Endothelial cell of umbilical vein (primary cell): ENCODE results near the gene PAGR1. TPM values are rescaled to one million over a fixed set of nuclear protein-coding genes. Genes with fewer than 3 reads are reported as not detected.

Experiments
- BruUV-seq: library from RNA; stranded (reverse); fragments of 400-500 nt; replicated peaks from 2 replicates; lab custom pipeline; 2021; lab: Mats Ljungman, UMichigan
- CTCF ChIA-PET: fragments of 300-600, 350-600 bp; sonication (Branson Sonifier 250); formaldehyde crosslinking; loops from one replicate; lab custom pipeline; 2021; ENCODE audit warnings: antibody characterized with exemption, inconsistent platforms; lab: Charles Lee
- POLR2A ChIA-PET: fragments of 300-600, 350-600 bp; sonication (Branson Sonifier 250); formaldehyde crosslinking; loops from one replicate; lab custom pipeline; 2021; ENCODE audit warnings: antibody characterized with exemption, inconsistent platforms; lab: Charles Lee
- DNase-seq: peaks from one replicate; pipeline ENCODE4 v3.0.0-alpha.2; 2011; ENCODE audit warnings: low read depth, low spot score
- FAIRE-seq: peaks from 2 replicates; lab custom pipeline; 2011; peaks lifted over from hg19 to GRCh38; lab: Jason Lieb, UNC
- H2AFZ ChIP-seq: 2 replicates; pipeline ENCODE4 v1.6.0; 2012; ENCODE audit warnings: low read depth, low read length, control low read depth, inconsistent platforms
- H3K27ac ChIP-seq: 2 replicates; pipeline ENCODE4 v1.5.1; 2011; ENCODE audit warnings: low read depth, mild to moderate bottlenecking, control low read depth, low read length, moderate library complexity; ENCODE audit not compliant: insufficient read depth
- H3K27me3 ChIP-seq, 2 experiments: 2 replicates each; pipeline versions ENCODE4 v1.6.0 to v1.6.1; 2011; ENCODE audit warnings: low read length in 2 of 2, mixed read lengths in 1 of 2; ENCODE audit not compliant: control insufficient read depth in 2 of 2, insufficient read depth in 2 of 2
- H3K36me3 ChIP-seq, 2 experiments: 2 replicates in 1 of 2; 3 replicates in 1 of 2; pipeline ENCODE4 v1.5.1; 2011; ENCODE audit warnings: low read length in 2 of 2, mild to moderate bottlenecking in 1 of 2, moderate library complexity in 1 of 2; ENCODE audit not compliant: control insufficient read depth in 2 of 2, insufficient read depth in 2 of 2; ENCODE audit errors: extremely low read depth in 1 of 2
- H3K4me1 ChIP-seq: 3 replicates; pipeline ENCODE4 v1.5.1; 2011; ENCODE audit warnings: mild to moderate bottlenecking, low read length; ENCODE audit not compliant: control insufficient read depth, insufficient read depth; ENCODE audit errors: extremely low read depth
- H3K4me2 ChIP-seq: 2 replicates; pipeline ENCODE4 v1.6.1; 2011; ENCODE audit warnings: low read length, control low read depth, mixed read lengths; ENCODE audit not compliant: insufficient read depth
- H3K4me3 ChIP-seq, 3 experiments: fragments of 200-600 bp in 1 of 3; sonication (generic), shearing (Covaris generic) in 1 of 3; replicated peaks in 1 of 3; 2 replicates each; pipeline ENCODE4 v1.5.1; 2011 to 2016; ENCODE audit warnings: control low read depth in 3 of 3, low read length in 3 of 3, mild to moderate bottlenecking in 2 of 3, inconsistent platforms in 1 of 3, low read depth in 1 of 3, moderate library complexity in 1 of 3; ENCODE audit not compliant: insufficient read depth in 1 of 3
- H3K79me2 ChIP-seq: 2 replicates; pipeline ENCODE4 v1.6.0; 2012; ENCODE audit warnings: low read length, inconsistent platforms; ENCODE audit not compliant: control insufficient read depth, insufficient read depth
- H3K9ac ChIP-seq: replicated peaks from 2 replicates; pipeline ENCODE3; 2011; ENCODE audit warnings: low read length, control low read depth; ENCODE audit not compliant: insufficient read depth; ENCODE audit errors: extremely low read depth
- H3K9me1 ChIP-seq: replicated peaks from 3 replicates; pipeline ENCODE4 v1.6.0; 2011; ENCODE audit warnings: mild to moderate bottlenecking, low read length; ENCODE audit not compliant: control insufficient read depth, insufficient read depth; ENCODE audit errors: extremely low read depth
- H3K9me3 ChIP-seq: replicated peaks from 2 replicates; pipeline ENCODE4 v1.5.1; 2012; ENCODE audit warnings: low read length, inconsistent platforms; ENCODE audit not compliant: control insufficient read depth, insufficient read depth
- H4K20me1 ChIP-seq: replicated peaks from 2 replicates; pipeline ENCODE3; 2011; ENCODE audit warnings: mild to moderate bottlenecking, low read length; ENCODE audit not compliant: control insufficient read depth, insufficient read depth; ENCODE audit errors: extremely low read depth
- EZH2 ChIP-seq: IDR thresholded peaks from 2 replicates; pipeline ENCODE4 v1.6.1; 2012; ENCODE audit warnings: borderline replicate concordance, low read depth, mild to moderate bottlenecking, moderate library complexity, low read length, inconsistent platforms; ENCODE audit not compliant: severe bottlenecking
- FOS ChIP-seq: IDR thresholded peaks from 2 replicates; pipeline ENCODE4 v1.6.1; 2011; ENCODE audit warnings: mild to moderate bottlenecking, low read length, moderate library complexity, borderline replicate concordance; ENCODE audit not compliant: insufficient read depth
- GATA2 ChIP-seq: IDR thresholded peaks from 2 replicates; pipeline ENCODE4 v1.7.0; 2011; ENCODE audit warnings: low read depth, mild to moderate bottlenecking, moderate library complexity, mixed read lengths, low read length; ENCODE audit not compliant: insufficient read length, insufficient read depth
- JUN ChIP-seq: IDR thresholded peaks from 2 replicates; pipeline ENCODE4 v1.6.1; 2011; ENCODE audit warnings: borderline replicate concordance, low read depth; ENCODE audit not compliant: insufficient read length, insufficient read depth
- MAX ChIP-seq: IDR thresholded peaks from 2 replicates; pipeline ENCODE4 v1.6.1; 2011; ENCODE audit not compliant: insufficient read depth, insufficient read length
- MYC ChIP-seq: IDR thresholded peaks from one replicate; pipeline ENCODE4 v1.6.1; 2011; ENCODE audit warnings: mild to moderate bottlenecking, low read depth, low read length
- POLR2A ChIP-seq: IDR thresholded peaks from 2 replicates; pipeline ENCODE4 v1.6.1; 2012; ENCODE audit warnings: low read depth, mild to moderate bottlenecking, control low read depth, low read length
- POLR2AphosphoS5 ChIP-seq: IDR thresholded peaks from 2 replicates; pipeline ENCODE4 v1.6.1; 2012; ENCODE audit warnings: low read depth, mild to moderate bottlenecking, control low read depth, low read length, moderate library complexity; ENCODE audit not compliant: insufficient read depth
- dilution Hi-C: fragments of 300-500 bp; cut with MboI; formaldehyde crosslinking; loops from one replicate; pipeline ENCODE4 v1.15.0; 2019; ENCODE audit warnings: low sequenced_read_pairs; ENCODE audit not compliant: extremely low pct_ligation_motif_present
- intact Hi-C: fragments of 100-400 bp; cut with micrococcal nuclease; formaldehyde crosslinking; loops from one replicate; pipeline ENCODE4 v1.10.0; 2022
- polyA plus RNA-seq, 4 experiments: library from polyadenylated mRNA; depleted of rRNA in 3 of 4; stranded (reverse) in 3 of 4; unstranded in 1 of 4; fragments of >200 nt; gene quantifications; 2 replicates each; pipeline versions ENCODE4 v1.2.1 to v1.2.3, GENCODE V29; 2011 to 2012; ENCODE audit warnings: missing spikeins in 1 of 4
- total RNA-seq: library from RNA; stranded (reverse); gene quantifications from 2 replicates; pipeline ENCODE4 v1.2.3, GENCODE V29; 2021
- TF ChIP-seq, protein P1 (sequence below), 2 donors: IDR thresholded peaks; 1 replicate in 1 of 2; 2 replicates in 1 of 2; pipeline ENCODE4 v1.5.1; 2011; ENCODE audit warnings: low read length in 2 of 2, mild to moderate bottlenecking in 2 of 2, moderate library complexity in 2 of 2, control low read depth in 1 of 2, inconsistent platforms in 1 of 2, low read depth in 1 of 2; ENCODE audit not compliant: insufficient read depth in 1 of 2; ENCODE audit errors: extremely low read depth in 1 of 2

The PAGR1 gene
- total and polyA plus RNA-seq, 2 donors (not counting 3 experiments of a cell fraction or from before 2014, with no cell fraction given), result 15.9 to 26.3 TPM

- intact Hi-C loops, result loop anchor here (1.0 to 2.0 kb wide), 8 partner anchors 39 to 158 kb away; partner anchors contain the start of genes INO80E, KIF22, MVP and TAOK2
- Histone ChIP-seq H3K4me2 (peak within 1 kb of the TSS; percentile 91), H3K79me2 (peaks cover 14% of the 10 kb centered on the region), H2AFZ (peak within 1 kb of the TSS; percentile 93), H4K20me1 (no peaks in the 10 kb centered on the region), H3K36me3 (peaks cover 0 to 19% of the 10 kb centered on the region in 2 experiments), H3K4me3 (peak within 1 kb of the TSS; percentile 55 to 73 (median 64)), H3K27me3 (no peaks in the 10 kb centered on the region), H3K4me1 (peaks cover 7% of the 10 kb centered on the region), H3K27ac (peak within 1 kb of the TSS; percentile 100), H3K9ac (peak within 1 kb of the TSS; percentile 95), H3K9me1 (no peaks in the 10 kb centered on the region), H3K9me3 (no peaks in the 10 kb centered on the region)
- ChIA-PET POLR2A (no interaction called here), CTCF (interaction anchor here (0.8 to 3.9 kb wide), 8 partner anchors 10 to 110 kb away, joined by 3 to 19 read pairs (median 4); partner anchors contain the start of genes ASPHD1, KIF22 and SEZ6L2)
- peak; percentile 96 for DNase-seq
- FAIRE-seq, result peak; percentile 99
- BruUV-seq, result TSS peak; percentile 38
- no peak for TF ChIP-seq JUN
- peak; percentile 51 for TF ChIP-seq POLR2A
- TF ChIP-seq FOS, result no peak
- TF ChIP-seq EZH2, result no peak
- no peak for TF ChIP-seq MYC
- peak; percentile 58 for TF ChIP-seq GATA2
- no peak for TF ChIP-seq MAX
- TF ChIP-seq POLR2AphosphoS5, result peak; percentile 65
- TF ChIP-seq, protein P1, sequence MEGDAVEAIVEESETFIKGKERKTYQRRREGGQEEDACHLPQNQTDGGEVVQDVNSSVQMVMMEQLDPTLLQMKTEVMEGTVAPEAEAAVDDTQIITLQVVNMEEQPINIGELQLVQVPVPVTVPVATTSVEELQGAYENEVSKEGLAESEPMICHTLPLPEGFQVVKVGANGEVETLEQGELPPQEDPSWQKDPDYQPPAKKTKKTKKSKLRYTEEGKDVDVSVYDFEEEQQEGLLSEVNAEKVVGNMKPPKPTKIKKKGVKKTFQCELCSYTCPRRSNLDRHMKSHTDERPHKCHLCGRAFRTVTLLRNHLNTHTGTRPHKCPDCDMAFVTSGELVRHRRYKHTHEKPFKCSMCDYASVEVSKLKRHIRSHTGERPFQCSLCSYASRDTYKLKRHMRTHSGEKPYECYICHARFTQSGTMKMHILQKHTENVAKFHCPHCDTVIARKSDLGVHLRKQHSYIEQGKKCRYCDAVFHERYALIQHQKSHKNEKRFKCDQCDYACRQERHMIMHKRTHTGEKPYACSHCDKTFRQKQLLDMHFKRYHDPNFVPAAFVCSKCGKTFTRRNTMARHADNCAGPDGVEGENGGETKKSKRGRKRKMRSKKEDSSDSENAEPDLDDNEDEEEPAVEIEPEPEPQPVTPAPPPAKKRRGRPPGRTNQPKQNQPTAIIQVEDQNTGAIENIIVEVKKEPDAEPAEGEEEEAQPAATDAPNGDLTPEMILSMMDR (IDR thresholded peaks at IDR 0.05; ENCODE audit: extremely low read depth in 1 of 2, insufficient read depth in 1 of 2, low read depth in 1 of 2, low read length in 2 of 2), result peak; percentile 53 to 85
- dilution Hi-C loops, result no loop called here
Measured at GRCh38 chr16:29862884-29863668, 47.1 kb downstream of the PAGR1 start, which contains the start of gene CDIPT. TSS of gene CDIPT (minus strand) at chr16:29863226. CDS start at chr16:29862857, 369 bp downstream.
